H54 (cell line): ENCODE results near the gene TPD52L2.

ENCODE experiments used
- DNase-seq: peaks from one replicate; pipeline ENCODE4 v3.0.0; 2011; ENCODE audit warnings: low spot score, mixed read lengths; ENCODE audit not compliant: insufficient read length
- FAIRE-seq: peaks from 3 replicates; lab custom pipeline; 2011; peaks lifted over from hg19 to GRCh38; lab: Jason Lieb, UNC
- POLR2A ChIP-seq: IDR thresholded peaks from 2 replicates; pipeline ENCODE4 v1.6.1; 2011; ENCODE audit warnings: low read depth, mild to moderate bottlenecking, low read length

TPD52L2 gene

GRCh38 chr20:63883201-63883593 lies 18.1 kb downstream of the TPD52L2 start:
- no peak for DNase-seq
- FAIRE-seq = no peak
- TF ChIP-seq POLR2A = no peak

- TF ChIP-seq POLR2A = no peak
- DNase-seq (no peak), FAIRE-seq (no peak)
Observed at GRCh38 chr20:63884506-63885263, 19.6 kb downstream of the TPD52L2 start.

- FAIRE-seq (no peak), DNase-seq (no peak)
- no peak for TF ChIP-seq POLR2A
Observed at GRCh38 chr20:63885264-63886053, 20.4 kb downstream of the TPD52L2 start.

- no peak for TF ChIP-seq POLR2A
- FAIRE-seq (no peak), DNase-seq (no peak)
Observed at GRCh38 chr20:63886054-63886419, 21.0 kb downstream of the TPD52L2 start.

- no peak for TF ChIP-seq POLR2A
- no peak for FAIRE-seq
- DNase-seq = no peak
Observed at GRCh38 chr20:63886921-63887320, 21.9 kb downstream of the TPD52L2 start.

- FAIRE-seq (no peak), DNase-seq (no peak)
- TF ChIP-seq POLR2A = no peak
Observed at GRCh38 chr20:63889241-63890200, 24.5 kb downstream of the TPD52L2 start.

- TF ChIP-seq POLR2A = no peak
- DNase-seq (no peak), FAIRE-seq (no peak)
Observed at GRCh38 chr20:63890201-63890576, 25.1 kb downstream of the TPD52L2 start.

GRCh38 chr20:63890616-63891015 lies 25.5 kb downstream of the TPD52L2 start:
- DNase-seq = no peak
- no peak for TF ChIP-seq POLR2A

GRCh38 chr20:63891061-63892002 lies 26.3 kb downstream of the TPD52L2 start:
- FAIRE-seq = no peak
- DNase-seq = no peak
- no peak for TF ChIP-seq POLR2A

More at GRCh38 chr20:63890616-63891015, 25.5 kb downstream of the TPD52L2 start:
- FAIRE-seq = no peak

GRCh38 chr20:63892402-63892801 lies 27.3 kb downstream of the TPD52L2 start:
- no peak for TF ChIP-seq POLR2A
- FAIRE-seq = no peak

GRCh38 chr20:63893999-63894357 lies 28.9 kb downstream of the TPD52L2 start:
- no peak for DNase-seq
- no peak for FAIRE-seq
- TF ChIP-seq POLR2A = no peak

More at GRCh38 chr20:63892402-63892801, 27.3 kb downstream of the TPD52L2 start:
- no peak for DNase-seq

GRCh38 chr20:63894358-63895201 lies 29.5 kb downstream of the TPD52L2 start, which contains the start of gene DNAJC5:
Gene DNAJC5, plus strand, starts transcription at chr20:63895126. Its CDS starts 33,220 bp downstream, at chr20:63928346.
- DNase-seq (peak; percentile 100), FAIRE-seq (no peak)
- peak; percentile 78 for TF ChIP-seq POLR2A
